HuH-7 (cell line): ENCODE results near the gene ALDH3B1.

Experiments
- DNase-seq: peaks from one replicate; pipeline ENCODE4 v3.0.0; 2011; ENCODE audit warnings: low spot score

ALDH3B1 gene

DNA sequence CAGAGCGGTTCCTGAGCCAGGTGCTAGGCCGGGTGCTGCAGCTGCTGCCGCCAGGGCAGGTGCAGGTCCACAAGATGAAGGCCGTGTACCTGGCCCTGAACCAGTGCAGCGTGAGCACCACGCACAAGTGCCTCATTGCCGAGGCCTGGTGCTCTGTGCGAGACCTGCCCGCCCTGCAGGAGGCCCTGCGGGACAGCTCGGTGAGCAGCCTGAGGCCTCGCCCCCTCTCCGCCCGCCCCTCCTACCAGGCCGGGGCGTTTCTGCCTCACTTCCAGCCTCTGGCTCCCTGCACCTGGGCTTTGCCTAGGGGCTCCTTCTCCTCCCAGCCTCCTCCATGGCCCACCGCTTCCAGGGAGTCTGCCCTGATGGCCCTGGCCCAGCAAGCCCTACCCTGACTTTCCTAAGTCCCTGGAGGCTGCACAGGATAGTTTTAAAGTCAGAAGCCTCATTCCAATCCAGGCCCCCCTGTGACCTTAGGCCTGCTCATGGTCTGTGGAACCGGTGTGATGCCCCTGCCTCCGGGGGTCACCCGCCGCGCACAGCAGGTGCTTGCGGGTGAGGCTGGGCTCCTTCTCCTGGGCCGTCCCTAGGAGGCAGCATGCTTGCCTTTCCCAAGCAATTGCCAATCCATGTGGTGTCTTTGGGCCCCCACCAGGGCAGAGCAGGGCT, 34.2 kb downstream of the ALDH3B1 start:
- no peak for DNase-seq

DNA sequence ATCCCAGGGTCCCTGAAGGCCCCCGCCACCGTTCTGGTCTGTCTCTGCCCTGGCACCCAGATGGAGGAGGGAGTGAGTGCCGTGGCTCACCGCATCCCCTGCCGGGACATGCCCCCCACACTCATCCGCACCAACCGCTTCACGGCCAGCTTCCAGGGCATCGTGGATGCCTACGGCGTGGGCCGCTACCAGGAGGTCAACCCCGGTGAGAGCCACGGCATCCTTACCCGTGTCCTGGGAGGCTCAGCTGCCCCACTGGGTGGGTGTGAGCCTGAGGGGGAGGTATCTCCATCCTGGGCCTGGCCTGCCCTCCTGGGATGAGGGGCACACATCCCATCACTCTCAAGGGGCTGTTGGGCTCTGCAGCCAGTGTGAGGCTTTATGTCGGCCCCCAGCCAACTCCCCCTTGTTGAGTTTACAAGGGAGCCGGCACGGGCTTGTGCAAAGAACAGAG, 34.8 kb downstream of the ALDH3B1 start:
- DNase-seq, result no peak

DNA sequence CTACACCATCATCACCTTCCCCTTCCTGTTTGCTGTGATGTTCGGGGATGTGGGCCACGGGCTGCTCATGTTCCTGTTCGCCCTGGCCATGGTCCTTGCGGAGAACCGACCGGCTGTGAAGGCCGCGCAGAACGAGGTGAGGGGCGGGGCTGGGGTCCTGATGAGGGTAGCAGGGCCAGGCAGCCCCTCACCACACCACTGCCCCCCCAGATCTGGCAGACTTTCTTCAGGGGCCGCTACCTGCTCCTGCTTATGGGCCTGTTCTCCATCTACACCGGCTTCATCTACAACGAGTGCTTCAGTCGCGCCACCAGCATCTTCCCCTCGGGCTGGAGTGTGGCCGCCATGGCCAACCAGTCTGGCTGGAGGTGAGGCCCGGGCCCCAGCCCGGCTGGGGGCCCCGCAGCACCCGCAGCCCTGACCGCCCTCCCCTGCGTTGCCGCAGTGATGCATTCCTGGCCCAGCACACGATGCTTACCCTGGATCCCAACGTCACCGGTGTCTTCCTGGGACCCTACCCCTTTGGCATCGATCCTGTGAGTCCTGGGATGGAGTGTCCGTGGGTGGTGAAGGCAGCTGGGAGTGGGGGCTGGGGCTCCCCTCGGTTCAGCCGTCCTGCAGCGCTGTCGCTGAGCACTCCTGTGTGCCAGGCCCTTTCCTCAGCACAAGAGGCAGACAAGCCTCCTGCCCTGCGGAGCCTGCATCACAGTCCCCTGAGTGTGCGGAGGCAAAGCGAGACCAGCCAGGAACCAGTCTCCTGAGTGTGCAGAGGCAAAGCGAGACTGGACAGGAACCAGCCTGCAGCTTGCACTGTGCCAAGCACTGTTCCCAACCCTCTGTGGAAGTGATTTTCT, 37.5 kb downstream of the ALDH3B1 start:
- DNase-seq, result no peak

DNA sequence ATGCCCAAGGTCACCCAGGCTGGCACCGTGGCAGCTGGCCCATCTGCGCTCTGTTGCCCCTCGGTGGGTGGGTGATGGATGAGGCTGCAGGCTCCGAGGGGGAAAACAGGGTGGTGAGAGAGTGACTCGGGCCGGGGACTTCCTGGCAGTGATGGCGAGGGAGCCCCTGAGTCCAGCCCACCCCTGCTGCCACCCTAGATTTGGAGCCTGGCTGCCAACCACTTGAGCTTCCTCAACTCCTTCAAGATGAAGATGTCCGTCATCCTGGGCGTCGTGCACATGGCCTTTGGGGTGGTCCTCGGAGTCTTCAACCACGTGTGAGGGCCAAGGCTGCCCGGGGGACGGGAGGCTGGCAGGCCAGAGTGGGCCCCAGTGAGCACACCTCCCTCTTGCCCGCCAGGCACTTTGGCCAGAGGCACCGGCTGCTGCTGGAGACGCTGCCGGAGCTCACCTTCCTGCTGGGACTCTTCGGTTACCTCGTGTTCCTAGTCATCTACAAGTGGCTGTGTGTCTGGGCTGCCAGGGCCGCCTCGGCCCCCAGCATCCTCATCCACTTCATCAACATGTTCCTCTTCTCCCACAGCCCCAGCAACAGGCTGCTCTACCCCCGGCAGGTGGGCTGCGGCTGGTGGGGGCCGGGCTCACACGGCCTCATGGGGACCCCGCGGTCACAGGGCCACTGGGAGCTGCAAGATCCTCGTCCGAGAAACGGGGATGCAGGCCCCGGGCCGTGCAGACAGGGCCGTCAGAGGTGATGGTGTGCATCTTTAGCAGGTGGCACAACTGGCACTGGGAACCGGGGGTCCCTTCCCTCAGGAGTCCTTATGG, 38.8 kb downstream of the ALDH3B1 start:
- no peak for DNase-seq

DNA sequence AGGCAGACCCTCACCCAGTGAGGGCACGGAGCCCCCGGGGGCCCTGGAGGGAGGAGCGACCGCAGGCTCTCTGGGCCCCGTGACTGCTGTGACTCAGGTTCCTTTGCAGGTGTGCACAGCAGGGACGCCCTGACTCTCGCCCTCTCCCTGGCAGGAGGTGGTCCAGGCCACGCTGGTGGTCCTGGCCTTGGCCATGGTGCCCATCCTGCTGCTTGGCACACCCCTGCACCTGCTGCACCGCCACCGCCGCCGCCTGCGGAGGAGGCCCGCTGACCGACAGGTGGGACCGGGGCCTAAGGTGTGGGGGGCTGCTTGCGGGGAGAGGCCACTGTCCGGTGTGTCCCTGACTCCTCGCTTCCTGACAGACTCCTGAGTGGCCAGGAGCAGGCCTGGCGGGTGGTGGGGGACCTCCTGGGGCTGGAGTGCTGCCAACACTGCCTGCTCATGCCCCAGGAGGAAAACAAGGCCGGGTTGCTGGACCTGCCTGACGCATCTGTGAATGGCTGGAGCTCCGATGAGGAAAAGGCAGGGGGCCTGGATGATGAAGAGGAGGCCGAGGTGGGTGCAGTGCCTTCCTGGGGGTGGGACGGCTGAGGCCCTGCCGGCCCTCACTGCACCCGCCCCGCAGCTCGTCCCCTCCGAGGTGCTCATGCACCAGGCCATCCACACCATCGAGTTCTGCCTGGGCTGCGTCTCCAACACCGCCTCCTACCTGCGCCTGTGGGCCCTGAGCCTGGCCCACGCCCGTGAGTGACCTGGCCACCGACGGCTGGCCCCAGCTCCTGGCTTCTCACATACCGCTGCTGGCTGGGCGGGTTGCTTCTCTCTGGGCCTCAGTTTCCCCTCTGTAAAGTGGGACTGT, 39.6 kb downstream of the ALDH3B1 start:
- DNase-seq, result no peak

DNA sequence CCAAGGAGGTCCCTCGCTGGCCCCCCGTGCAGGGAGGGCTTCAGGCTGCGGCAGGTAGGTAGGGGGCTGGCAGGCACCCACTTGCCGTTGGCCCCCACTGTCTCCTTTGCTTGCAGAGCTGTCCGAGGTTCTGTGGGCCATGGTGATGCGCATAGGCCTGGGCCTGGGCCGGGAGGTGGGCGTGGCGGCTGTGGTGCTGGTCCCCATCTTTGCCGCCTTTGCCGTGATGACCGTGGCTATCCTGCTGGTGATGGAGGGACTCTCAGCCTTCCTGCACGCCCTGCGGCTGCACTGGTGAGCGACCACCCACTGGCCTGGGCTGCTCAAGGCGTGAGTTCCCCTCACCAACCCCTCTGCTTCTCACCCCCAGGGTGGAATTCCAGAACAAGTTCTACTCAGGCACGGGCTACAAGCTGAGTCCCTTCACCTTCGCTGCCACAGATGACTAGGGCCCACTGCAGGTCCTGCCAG, 40.3 kb downstream of the ALDH3B1 start:
- DNase-seq, result no peak

DNA sequence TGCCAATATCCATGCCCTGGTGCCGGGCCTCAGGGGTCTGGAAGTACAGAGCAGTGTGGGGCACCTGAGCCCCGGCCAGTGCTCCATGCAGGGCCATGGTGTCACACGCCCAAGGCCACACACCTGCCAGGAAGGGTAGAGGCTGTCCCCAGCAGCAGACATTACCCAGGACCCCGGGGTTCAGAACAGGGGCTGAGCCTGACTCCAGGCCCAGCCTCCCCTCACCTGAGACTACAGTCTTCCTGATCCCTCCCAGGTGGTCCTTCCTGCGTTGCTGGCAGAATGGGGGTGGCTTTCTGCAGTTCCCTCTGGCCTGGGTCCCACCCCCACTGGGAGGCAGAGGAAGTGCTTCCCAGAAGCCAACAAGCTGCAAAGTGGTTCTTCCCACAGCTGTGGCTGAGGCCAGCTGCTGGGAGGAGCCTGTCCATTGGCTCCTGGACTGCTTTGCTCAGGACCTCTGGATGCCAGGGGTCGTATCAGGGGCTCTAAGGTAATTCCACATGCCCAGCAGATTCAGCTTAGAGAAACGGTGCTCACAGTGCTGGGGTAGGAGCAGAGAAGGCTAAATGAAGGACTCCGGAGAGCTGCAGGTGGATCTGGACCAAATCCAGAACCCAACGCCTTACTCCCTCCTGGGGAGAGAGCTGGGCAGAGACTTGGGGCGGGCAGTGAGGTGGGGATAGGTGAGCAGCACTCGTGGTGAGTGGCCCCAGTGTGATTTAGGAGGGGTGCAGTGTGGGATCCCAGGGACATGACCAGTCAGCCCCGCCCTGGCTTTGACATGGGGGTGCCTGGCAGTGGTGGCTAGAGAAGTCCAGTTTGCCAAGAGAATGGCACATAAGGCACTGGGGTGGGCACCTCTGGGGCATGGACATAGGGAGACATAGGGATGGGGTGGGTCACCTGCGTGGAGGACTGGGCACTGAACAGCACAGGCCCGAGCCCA, 41.3 kb downstream of the ALDH3B1 start:
- peak; percentile 58 for DNase-seq

DNA sequence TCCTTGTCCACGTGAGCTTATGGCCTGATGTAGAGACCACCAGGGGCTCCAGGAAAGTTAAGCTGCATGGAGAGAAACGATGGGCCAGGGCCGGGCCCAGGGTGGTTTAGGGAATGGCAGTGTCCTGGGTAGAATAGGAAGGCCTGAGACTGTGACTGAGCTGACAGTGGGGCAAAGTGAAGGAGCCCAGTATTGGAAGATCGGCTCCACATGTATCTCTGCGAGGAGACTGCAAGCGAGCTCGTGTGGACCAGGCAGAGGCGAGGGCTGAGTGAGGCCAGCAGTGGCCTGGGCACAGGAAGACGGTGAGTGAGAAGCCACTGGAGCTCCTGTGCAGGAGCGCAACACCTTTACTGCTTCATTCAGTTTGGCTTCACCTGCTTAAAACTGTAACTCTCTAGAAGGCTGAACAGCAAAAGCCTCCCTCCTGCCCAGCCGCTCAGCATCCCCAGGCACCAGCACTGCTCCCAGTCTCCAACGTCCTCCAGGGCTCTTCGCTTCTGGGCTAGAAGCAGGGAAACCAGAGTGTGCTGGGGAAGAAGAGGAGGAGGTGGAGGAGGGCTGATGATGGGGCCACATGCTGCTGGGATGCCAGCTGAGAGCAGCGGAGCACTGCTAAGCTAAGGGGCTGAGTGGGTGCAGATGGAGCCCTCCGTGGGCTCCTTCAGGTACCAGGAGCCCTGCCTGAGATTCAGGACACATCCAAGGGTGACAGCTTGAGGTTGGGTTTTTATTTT, 42.2 kb downstream of the ALDH3B1 start:
- DNase-seq, result no peak

DNA sequence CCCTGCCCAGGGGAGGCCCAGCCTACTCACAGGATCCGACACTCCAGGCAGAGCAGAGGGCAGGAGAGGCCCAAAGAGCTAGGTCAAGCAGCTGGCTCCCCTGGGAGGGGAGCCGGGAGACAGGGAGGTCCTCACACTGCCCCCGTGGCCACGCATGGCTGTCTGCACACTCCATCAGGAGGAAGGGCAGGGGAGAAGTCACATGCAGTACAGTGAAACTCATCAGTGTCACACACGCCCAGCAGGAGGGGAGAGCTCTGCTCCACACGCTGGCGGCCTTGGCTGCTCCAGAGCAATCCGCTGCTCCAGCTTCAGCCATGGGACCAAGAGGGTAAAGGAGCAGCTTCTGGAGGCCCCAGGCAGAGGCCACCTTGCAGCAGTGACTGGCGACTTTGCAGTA, 43.0 kb downstream of the ALDH3B1 start:
- peak; percentile 61 for DNase-seq

DNA sequence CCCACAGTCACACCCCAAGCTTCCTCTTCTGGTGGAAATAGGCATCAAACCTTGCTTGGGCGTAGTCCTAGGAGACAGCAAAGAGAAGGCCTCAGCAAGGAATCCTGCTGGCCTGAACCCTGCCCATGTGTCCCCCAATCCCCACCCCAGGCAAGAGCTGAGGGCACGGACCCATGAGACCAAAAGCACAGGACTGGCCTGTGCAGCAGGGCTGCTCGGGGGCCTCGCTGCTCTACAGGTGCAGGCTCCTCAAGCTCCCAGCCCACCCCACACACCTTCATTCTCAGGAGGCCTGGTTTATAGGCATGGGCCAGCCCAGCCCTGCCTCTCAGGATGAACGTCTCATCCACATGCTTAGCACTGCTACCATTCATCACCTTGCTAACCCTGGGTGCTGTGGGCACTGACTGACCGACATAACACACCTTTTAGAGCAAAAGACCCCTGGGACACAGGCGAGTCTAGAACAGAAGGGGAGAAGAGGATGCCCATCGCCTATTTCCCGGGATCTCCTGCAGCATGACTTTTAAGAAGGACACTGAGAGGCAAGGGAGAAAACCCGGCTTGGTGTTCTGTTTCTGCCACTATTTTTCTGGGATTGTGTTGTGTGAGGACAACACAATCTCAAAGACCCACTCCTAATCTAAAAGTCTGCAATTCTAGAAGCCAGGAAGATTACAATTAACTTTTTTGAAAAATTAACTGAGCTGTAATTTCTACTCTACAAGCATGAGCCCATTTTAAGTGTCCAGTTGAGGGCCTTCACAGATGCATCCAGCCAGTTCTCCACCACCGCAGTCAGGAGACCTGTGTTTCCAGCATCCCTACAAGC, 44.1 kb downstream of the ALDH3B1 start:
- DNase-seq, result no peak

DNA sequence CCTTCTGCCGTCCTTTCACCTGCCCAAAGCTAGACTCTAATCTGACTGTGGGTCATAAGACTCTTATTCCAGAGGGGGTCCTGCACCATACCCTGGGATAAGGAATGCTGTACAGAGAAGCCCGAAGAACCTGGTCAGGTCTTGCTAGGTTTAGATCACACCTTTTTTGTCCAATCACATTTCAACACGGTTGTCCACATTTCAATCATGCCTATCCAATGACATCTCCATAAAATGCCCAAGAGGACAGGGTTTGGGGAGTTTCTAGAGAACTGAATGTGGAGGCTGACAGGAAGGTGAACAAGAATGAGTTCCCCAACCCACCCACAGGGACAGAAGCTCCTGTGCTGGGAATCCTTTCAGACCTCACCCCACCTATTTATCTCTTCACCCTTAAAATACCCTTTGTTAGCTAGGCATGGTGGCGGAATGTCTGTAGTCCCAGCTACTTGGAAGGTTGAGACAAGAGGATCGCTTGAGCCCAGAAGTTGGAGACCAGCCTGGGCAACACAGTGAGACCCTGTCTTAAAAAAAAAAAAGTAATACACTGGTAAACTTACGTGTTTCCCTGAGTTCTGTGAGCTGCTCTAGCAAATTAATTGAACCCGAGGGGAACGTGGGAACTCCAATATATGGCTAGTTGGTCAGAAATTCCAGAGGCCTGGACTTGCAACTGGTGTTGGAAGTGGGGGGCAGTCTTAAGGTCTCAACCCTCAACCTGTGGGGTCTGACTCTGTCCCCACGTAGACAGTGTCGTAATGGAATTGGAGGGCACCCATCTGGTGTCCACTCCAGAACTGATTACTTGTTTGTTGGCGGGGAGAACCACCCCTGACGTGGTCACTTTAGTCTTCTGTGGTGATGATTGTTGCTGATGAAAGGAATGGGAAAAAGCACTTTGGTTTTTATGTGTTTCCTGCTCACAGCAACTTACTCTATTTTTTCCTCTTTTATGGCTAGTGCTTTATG, 46.5 kb downstream of the ALDH3B1 start:
- no peak for DNase-seq

DNA sequence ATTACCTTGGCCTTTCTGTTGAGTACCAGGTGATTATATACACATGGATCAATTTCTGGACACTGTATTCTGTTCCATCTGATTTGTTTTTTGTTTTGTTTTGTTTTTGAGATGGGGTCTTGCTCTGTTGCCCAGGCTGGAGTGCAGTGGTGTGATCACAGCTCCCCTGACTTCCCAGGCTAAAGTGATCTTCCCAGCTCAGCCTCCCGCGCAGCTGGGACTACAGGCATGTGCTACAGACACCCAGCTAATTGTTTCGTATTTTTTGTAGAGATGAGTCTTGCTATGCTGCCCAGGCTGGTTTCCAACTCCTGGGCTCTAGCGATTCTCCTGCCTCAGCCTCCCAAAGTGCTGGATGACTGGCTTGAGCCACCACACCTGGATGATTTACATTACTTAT, 47.7 kb downstream of the ALDH3B1 start:
- DNase-seq, result no peak

DNA sequence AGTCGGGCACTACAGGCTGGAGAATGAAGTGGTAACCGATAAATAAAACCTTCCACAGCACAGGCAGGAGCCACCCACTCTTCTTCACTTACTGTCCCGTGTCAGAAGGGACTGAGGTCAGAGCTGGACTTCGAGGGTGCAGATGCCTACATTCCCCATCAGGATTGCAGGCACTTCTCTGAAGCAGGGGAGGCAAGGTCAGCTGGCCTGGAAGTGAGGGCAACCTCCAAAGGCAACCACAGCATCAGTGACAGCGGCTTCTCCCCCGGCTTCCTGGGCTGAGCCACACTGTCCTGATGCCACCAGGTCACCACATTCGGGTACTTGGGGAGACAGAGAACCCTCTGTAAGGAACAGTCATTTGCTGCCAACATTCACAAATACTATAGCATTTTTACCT, 51.4 kb downstream of the ALDH3B1 start:
- no peak for DNase-seq

DNA sequence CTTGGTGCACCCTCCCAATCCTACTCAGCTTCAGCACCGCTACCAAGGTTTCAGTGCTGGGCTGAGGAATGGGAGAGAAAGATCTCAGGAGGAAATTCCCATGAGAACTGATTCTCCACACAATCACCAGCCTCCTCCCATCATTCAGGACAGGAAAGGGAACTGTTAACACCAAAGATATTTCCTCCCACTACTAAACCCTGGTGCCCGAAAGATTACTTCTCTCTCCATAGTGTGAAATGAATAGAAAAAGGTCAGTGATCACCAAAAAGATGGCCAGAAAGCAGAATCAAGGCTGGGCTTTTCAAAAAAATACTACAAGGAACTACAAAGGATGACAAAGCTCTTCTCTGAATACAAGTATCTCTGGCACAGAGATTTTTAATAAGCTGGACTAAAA, 54.8 kb downstream of the ALDH3B1 start:
- DNase-seq, result no peak

DNA sequence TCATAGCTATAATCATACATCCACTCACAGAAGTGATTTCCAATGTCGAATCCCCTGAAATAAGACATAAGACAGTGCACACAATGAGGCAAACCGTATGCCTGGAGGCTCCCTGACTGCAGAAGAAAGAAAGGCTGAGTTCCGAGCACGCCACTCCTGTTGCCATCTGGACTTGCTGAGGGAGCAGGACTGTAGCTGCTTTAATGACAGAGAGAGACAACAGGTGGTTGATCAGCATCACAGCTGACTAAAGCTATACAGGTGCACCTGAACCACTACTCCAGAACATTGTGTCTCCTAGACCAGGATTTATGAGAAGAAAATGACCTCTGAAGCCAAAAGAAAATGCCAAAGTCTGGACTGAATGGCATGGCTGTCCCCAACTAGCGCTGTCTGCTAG, 55.7 kb downstream of the ALDH3B1 start:
- DNase-seq, result no peak

DNA sequence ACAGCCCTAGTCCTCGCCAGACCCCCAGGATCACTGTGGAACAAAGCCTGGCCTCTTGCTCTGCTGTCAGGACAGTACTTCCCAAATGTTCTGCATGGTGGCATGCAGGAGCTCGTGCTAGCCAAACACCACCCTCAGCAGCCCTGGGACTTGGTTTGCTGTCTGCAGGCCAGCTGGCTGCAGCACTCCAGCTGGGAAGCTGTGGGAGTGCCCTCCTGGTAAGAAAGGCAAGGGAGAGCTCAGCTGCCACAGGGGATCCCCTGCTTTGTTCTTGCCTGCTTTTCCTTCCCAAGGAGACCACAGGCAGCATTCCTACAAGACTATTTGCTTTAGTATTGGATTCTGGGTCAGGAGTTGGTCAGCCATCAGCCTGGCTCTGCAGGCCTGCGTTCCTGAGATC, 56.6 kb downstream of the ALDH3B1 start:
- DNase-seq, result no peak

DNA sequence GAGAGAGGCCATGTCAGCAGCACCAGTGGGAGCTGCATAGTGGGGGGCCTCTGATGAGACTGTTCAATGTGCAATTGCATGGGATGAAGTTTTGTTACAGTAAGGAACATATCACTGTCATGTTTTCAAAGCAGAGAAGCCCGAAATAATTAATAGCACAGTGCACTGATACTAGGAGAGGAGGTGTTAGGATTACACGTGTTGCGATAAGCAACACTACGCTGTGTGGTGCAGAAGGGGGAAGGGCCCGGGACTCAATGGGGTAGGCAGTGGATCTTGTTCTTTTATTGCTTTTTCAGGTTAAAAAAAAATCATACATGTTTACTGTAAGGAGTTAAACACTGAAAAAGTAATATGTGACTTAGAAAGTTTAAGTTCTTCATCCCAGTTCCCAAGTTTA, 57.9 kb downstream of the ALDH3B1 start:
- DNase-seq, result no peak
